Thyroid gland (tissue), 4 donors: ENCODE measurements around the gene KRTAP10-10. TPM values are rescaled to one million over a fixed set of nuclear protein-coding genes. Genes with fewer than 3 reads are reported as not detected.
"Not testable (repeated sequence)": the region's sequence is repeated elsewhere in the genome, so short reads cannot be mapped to it uniquely, and the experiment has no call there.

Source experiments
- DNase-seq, 2 donors: peaks; one replicate each; pipeline ENCODE4 v3.0.0-alpha.2; 2019
- H3K27ac ChIP-seq, 3 donors: fragments of 200-600 bp; sonication (generic); 1 replicate in 2 of 3; 2 replicates in 1 of 3; pipeline ENCODE4 v1.5.1; 2016 to 2019; ENCODE audit warnings: mild to moderate bottlenecking in 1 of 3, moderate library complexity in 1 of 3
- H3K27me3 ChIP-seq: fragments of 200-600 bp; sonication (generic); one replicate; pipeline ENCODE4 v1.5.1; 2019
- H3K36me3 ChIP-seq, 2 donors: fragments of 200-600 bp; sonication (generic); one replicate each; pipeline ENCODE4 v1.5.1; 2016 to 2019
- H3K4me1 ChIP-seq, 2 donors: fragments of 200-600 bp; sonication (generic); one replicate each; pipeline ENCODE4 v1.5.1; 2017 to 2019
- H3K4me3 ChIP-seq, 3 donors: fragments of 200-600 bp; sonication (generic); replicated peaks in 1 of 3; 1 replicate in 2 of 3; 2 replicates in 1 of 3; pipeline ENCODE4 v1.5.1; 2016; ENCODE audit warnings: mild to moderate bottlenecking in 1 of 3
- H3K9me3 ChIP-seq: fragments of 200-600 bp; sonication (generic); one replicate; pipeline ENCODE4 v1.5.1; 2017
- POLR2A ChIP-seq, 2 donors: fragments of 450-650 bp; IDR thresholded peaks; one replicate each; pipeline ENCODE4 v1.6.1; 2017; ENCODE audit warnings: antibody characterized with exemption in 2 of 2, mild to moderate bottlenecking in 2 of 2, moderate library complexity in 1 of 2
- WGBS, 2 donors: methylation state at CpG; one replicate each; pipeline ENCODE4 v1.1.5; 2017; 5-methylcytosine and 5-hydroxymethylcytosine counted together
- intact Hi-C: fragments of 100-400 bp; cut with DNase I; formaldehyde crosslinking; loops from one replicate; pipeline ENCODE4 v1.15.1; 2023
- total RNA-seq, 4 donors: library from RNA; depleted of rRNA; stranded (reverse); fragments of >200 nt; gene quantifications; one replicate each; pipeline ENCODE4 v1.2.3, GENCODE V29; 2016
- TF ChIP-seq, protein P1 (sequence below), 6 experiments: fragments of 200-600 bp in 3 of 6; fragments of 450-650 bp in 3 of 6; sonication (generic) in 3 of 6; IDR thresholded peaks; one replicate each; pipeline ENCODE4 v1.5.1; 2016 to 2019; ENCODE audit warnings: antibody characterized with exemption in 6 of 6, mild to moderate bottlenecking in 2 of 6, inconsistent platforms in 1 of 6, moderate library complexity in 1 of 6

KRTAP10-10 gene
- total RNA-seq, 4 donors from 2014 or later, result not detected

DNA sequence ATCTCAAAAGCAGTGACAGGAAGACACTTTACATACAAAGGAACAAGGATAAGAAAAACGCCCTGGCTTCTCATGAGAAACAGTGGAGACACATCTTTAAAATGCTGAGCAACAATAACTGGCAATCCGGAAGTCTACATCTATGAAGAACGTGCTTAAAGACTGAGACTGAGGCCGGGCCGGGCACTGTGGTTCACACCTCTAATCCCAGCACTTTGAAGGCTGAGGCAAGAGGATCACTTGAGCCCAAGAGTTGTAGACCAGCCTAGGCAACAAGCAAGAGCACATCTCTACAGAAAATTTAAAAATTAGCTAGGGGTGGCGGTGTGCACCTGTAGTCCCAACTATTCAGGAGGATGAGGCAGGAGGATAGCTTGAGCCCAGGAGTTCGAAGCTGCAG is 46.9 kb downstream of the KRTAP10-10 start:
- no peak for TF ChIP-seq POLR2A (IDR thresholded peaks at IDR 0.05)
- TF ChIP-seq, protein P1, sequence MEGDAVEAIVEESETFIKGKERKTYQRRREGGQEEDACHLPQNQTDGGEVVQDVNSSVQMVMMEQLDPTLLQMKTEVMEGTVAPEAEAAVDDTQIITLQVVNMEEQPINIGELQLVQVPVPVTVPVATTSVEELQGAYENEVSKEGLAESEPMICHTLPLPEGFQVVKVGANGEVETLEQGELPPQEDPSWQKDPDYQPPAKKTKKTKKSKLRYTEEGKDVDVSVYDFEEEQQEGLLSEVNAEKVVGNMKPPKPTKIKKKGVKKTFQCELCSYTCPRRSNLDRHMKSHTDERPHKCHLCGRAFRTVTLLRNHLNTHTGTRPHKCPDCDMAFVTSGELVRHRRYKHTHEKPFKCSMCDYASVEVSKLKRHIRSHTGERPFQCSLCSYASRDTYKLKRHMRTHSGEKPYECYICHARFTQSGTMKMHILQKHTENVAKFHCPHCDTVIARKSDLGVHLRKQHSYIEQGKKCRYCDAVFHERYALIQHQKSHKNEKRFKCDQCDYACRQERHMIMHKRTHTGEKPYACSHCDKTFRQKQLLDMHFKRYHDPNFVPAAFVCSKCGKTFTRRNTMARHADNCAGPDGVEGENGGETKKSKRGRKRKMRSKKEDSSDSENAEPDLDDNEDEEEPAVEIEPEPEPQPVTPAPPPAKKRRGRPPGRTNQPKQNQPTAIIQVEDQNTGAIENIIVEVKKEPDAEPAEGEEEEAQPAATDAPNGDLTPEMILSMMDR (IDR thresholded peaks at IDR 0.05), result no peak
- WGBS, 2 donors, result 78 to 81% methylated on average over 7 of the region's 7 CpGs
- no peak for DNase-seq

DNA sequence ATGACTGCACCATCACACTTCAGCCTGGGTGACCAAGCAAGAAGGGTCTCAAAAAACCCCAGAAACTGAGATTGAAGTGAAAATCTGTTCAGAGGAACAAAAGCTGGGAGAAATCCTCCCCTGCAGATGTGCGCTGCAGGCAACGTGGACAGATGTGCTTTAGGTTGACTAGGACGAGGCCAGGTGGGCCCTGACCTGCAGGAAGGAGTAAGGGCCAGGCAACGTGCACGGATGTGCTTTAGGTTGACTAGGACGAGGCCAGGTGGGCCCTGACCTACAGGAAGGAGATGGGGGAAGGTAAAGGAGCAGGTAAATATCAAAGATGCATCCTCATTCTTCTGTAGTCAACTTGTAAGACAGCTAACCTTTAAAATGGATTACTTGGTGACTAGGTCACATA is 47.3 kb downstream of the KRTAP10-10 start:
- Histone ChIP-seq H3K36me3 (no peaks in the 10 kb centered on the region), H3K4me1 (no peaks in the 10 kb centered on the region), H3K27me3 (no peaks in the 10 kb centered on the region), H3K9me3 (no peaks in the 10 kb centered on the region), H3K4me3 (no peak overlapping the region), H3K27ac (no peak overlapping the region)
- DNase-seq, result no peak
- 65 to 73% methylated on average over 6 of the region's 6 CpGs for WGBS, 2 donors
- TF ChIP-seq, protein P1 (IDR thresholded peaks at IDR 0.05), result no peak
- no peak for TF ChIP-seq POLR2A (IDR thresholded peaks at IDR 0.05)
- intact Hi-C loops, result no loop called here

More for the DNA sequence above, 46.9 kb downstream of the KRTAP10-10 start:
- Histone ChIP-seq H3K4me1 (no peaks in the 10 kb centered on the region), H3K4me3 (no peak overlapping the region), H3K27me3 (no peaks in the 10 kb centered on the region), H3K36me3 (no peaks in the 10 kb centered on the region), H3K9me3 (no peaks in the 10 kb centered on the region), H3K27ac (no peak overlapping the region)
- intact Hi-C loops, result no loop called here

DNA sequence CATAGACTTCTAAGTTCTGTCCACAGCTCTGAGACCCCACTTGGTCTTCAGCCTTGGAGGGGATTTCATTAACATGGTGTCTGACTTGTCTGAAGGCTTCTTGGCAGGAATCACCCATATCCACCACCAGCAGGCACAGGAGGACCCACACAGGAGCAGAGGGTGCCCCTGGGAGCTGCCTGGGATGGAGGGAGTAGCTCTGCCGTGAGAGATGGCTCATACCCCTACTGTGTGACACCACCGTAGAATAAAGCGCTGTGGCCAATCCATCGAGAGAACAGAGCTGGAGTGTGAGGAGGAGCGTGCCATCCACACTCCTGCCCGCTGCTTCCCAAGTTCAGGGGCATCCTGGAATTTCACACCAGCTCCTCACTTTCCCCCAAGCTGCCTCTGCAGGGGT is 47.9 kb downstream of the KRTAP10-10 start:
- WGBS, 2 donors, result 70 to 75% methylated on average over 4 to 6 of the region's 6 CpGs
- H3K9me3 ChIP-seq, H3K27ac ChIP-seq, intact Hi-C loops, DNase-seq, H3K27me3 ChIP-seq, H3K36me3 ChIP-seq, H3K4me1 ChIP-seq, H3K4me3 ChIP-seq: not testable (repeated sequence)

DNA sequence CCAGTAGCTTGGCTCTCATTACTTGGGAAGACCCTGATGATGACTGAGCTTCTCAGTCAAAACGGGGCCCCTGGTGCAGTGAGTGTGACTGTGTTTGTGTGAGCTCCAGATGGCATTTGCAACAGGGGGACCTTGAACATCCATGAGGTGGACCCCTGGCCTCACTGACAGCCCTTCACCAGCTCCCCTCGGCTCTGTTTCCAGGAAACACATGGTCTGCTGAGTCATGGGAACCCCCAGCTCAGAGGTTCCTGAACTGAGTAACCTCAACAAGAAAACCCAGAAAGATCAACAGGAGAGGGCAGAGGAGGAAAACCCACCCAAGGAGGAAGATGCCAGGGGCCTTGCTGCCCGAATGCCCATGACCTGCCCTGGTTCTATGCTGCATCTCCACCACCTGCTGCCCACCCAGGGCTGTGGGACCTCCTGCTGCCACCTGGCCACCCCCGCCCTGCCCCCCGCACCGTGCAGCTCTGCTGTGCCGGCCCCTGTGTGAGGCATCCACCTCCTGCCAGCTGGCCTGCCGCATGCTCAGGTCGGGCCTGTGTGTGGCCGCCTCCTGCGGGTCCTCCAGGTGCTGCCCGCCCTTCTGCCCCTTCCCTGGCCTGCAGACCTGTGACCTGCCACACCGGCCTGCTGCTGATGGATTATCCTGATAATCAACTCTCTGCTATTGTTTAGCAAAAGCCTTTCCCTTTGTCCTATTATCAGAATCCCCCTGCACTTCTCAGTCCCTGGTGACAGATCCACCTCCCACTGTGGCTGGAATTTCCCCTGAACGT is 49.0 kb downstream of the KRTAP10-10 start:
- Histone ChIP-seq H3K9me3 (no peaks in the 10 kb centered on the region), H3K27me3 (no peaks in the 10 kb centered on the region), H3K4me3 (no peak overlapping the region), H3K36me3 (no peaks in the 10 kb centered on the region), H3K27ac (no peak overlapping the region), H3K4me1 (no peaks in the 10 kb centered on the region)
- no peak for DNase-seq
- WGBS, 2 donors, result 56 to 70% methylated on average over 8 to 10 of the region's 14 CpGs
- no peak for TF ChIP-seq POLR2A (IDR thresholded peaks at IDR 0.05)
- TF ChIP-seq, protein P1 (IDR thresholded peaks at IDR 0.05), result no peak
- intact Hi-C loops, result no loop called here

DNA sequence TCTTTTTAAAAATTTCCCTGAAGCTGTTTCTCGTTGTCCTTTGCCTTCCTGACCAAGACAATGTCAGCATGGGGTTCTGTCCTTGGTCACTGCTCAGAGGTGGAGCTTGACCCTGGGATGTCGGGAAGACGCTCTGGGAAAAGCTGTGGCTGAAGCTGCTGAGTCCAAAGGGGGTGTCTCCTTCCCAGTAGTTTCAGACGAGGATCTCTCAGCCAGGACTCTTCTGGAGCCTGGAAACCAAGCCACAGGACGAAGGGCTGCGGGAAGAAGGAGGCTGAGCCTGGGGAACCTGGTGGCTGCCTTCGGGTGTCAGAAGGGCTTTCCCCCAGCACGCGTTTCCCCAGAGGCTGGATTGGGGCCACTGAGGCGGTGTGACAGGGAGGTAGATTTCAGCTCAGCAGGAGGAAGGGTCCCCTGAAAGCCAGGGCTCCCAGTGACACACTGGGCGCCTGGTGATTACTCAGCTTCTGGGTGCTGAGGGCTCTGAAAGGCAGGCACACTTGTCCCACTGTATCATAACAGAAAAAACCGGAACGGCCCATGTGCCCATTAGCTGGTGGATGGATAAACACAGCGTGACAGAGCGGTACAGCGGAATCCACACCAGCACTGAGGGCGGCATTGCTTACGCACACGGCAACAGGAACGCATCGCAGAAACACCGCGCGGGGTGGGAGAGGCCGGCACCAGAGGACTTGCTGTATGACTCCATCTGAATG is 49.8 kb downstream of the KRTAP10-10 start:
- no peaks in the 10 kb centered on the region for H3K9me3 ChIP-seq
- H3K27ac ChIP-seq, result no peak overlapping the region
- intact Hi-C loops, result no loop called here
- DNase-seq, result no peak
- no peaks in the 10 kb centered on the region for H3K4me1 ChIP-seq
- TF ChIP-seq, protein P1 (IDR thresholded peaks at IDR 0.05), result no peak
- WGBS, 2 donors, result 77 to 83% methylated on average over 21 to 24 of the region's 25 CpGs
- H3K27me3 ChIP-seq, result no peaks in the 10 kb centered on the region
- H3K4me3 ChIP-seq, result no peak overlapping the region
- H3K36me3 ChIP-seq, result no peaks in the 10 kb centered on the region
